ENCODE measurements around the gene NUP210L.

NUP210L gene

GRCh38 chr1:154154534-154155191, at the start of gene NUP210L:
TSS of gene NUP210L (minus strand) at chr1:154155073.
- no peak for DNase-seq (ENCODE audit: low read depth in 2 of 2)

DNA sequence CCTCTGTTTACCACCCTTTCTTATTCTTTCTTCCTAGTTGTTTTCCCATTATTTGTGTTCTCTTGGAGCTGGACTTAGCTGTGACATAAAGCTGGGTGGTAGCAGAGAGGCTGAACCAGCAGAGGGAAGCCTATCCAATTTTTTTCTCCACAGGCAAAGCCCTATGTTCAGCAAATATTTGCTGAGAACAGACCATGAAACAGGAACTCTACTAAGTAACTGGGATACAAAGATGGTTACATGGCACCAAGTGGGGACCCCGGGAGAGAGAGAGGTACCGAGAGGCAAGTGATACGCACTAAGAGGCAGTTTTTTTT, 44.6 kb upstream of the NUP210L start:
- DNase-seq (ENCODE audit: low read depth in 2 of 2): no peak

- peak in 1 of 2 experiments; percentile 32 for DNase-seq (ENCODE audit: low read depth in 2 of 2)
Measured at GRCh38 chr1:154198756-154199562, 44.1 kb upstream of the NUP210L start.

GRCh38 chr1:154193821-154194220, 38.9 kb upstream of the NUP210L start:
- DNase-seq (ENCODE audit: low read depth in 2 of 2): no peak

GRCh38 chr1:154192476-154192875, 37.6 kb upstream of the NUP210L start:
- DNase-seq (ENCODE audit: low read depth in 2 of 2): no peak

- no peak for DNase-seq (ENCODE audit: low read depth in 2 of 2)
Measured at GRCh38 chr1:154191990-154192461, 37.2 kb upstream of the NUP210L start, which contains the start of gene TPM3. TSS of gene TPM3 (minus strand) at chr1:154192100. CDS start at chr1:154192018, 82 bp downstream.

GRCh38 chr1:154190550-154190949, 35.7 kb upstream of the NUP210L start:
- DNase-seq (ENCODE audit: low read depth in 2 of 2): no peak

DNA sequence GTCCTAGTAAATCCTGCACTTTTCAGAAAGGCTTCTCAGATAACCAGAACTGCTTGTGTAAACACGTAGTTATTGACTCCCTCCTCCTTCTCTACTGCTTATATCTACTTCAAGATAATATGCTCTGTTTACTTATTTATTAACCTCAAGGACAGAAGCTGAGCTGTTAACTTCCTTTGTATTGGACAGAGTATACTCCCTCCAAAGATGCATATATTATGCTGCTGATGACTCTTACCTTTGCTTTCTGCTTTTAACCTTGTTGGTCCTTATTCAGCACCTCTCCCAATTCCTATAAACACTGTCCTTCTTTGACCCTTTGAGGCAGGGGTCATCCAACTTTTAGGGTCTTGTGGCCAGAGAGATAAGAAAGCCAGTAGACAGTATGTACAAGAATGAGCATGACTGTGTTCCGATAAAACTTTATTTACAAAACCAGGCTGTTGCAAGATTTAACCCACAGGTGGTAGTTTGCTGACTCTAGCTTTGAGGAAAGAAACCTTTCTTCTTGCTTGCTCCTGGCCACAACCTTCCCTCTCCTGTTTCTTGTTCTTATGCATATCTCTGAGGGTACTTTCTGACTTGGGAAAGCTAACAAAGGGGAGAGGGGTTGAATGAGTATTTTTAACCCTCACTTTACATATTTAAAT, 32.1 kb upstream of the NUP210L start:
- DNase-seq (ENCODE audit: low read depth in 2 of 2): no peak

DNA sequence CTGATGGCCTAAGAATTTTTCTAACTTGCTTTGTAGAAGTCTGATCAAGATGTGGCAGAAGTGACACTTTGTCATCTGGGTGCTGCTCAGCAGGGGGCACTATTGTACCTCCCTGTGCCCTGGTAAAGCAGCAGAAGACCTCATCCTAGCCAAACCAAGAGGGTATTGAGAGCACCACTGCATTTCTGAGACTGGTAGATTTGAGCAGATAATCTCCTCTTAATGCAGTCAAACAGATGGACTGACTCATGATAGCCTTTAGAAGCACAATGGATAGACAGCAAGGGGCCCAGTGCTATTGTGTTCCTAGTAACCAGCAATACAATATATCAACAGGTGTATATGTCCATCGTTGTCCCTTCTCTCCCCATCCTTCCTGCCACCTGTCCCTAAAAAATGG, 31.3 kb upstream of the NUP210L start:
- no peak for DNase-seq (ENCODE audit: low read depth in 2 of 2)

DNA sequence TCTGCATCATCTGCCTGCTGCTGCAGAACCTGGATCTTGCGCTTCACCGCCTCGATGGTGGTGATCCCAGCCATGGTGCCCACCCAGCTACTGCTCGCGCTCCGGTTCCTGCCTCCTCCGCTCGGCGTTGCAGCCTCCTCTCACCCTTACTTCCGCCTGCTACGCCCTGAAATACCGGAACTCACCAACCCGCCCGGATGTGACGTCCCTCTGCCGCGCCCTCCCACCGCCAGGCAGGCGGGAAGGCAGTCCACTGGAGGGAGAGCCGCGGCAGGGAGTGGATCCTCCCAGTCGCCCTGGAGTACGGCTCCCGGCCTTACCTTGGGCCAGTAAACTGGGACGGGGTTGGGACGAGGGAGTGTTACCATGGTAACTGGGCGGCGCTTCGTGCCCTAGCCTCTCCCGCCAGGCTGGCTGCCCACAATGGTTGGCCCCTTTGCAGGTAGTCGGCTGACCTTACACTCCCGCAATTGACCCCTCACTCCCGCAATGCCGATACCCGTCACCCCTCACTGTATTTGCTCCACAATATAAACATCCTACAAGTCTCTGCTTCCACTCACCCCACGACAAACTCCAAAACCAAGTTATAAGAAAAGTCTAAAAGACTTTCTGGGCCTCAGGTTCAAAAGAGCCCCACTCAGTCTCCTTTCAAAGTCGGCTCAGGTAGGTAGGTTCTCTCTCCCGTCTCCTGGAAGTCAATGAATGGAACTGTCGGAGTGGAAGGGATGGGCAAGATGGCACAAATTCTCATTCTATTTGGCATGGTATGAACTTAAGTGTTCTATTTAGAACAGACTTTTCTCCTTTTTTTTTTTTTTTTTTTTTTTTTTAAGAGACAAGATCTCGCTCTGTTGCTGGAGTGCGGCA, 28.4 kb upstream of the NUP210L start:
- peak; percentile 84 to 85 for DNase-seq (ENCODE audit: low read depth in 2 of 2)

DNA sequence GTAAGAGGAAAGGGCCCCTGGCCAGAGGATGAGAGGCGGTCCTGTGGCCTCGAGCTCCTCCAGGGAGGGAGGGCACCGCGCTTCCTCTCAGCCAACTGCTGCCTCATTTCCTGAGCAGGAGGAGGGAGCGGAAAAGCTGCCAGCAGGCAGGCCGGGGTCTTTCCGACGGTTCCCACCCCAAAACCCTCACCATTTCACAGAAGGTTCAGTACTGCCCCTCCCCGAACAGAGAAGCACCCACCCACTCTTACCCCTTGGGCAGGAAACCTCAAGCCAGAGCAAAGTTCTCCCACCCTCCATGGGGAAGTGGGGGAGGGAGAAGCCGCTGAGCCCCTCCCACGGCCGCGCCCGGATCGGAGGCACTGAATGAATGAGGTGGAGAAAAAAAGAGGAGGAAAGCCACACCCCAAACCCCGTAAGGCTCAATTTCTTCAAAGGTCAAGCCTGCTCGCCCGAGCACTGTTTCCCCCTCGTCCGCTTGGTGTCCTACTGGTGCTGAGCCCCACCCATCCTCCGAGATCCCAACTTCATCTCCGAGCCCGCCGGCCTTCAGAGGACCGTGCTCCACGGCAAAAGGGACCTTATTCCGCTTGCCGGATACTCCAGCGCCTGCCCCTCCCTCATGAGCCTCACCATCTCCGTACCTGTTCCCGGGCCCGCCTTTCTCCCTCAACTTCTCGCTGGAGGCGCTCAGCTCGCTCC, 27.6 kb upstream of the NUP210L start:
- DNase-seq (ENCODE audit: low read depth in 2 of 2): peak in 1 of 2 experiments; percentile 28

- no peak for DNase-seq (ENCODE audit: low read depth in 2 of 2)
Measured at GRCh38 chr1:154181944-154182343, 27.1 kb upstream of the NUP210L start.

DNA sequence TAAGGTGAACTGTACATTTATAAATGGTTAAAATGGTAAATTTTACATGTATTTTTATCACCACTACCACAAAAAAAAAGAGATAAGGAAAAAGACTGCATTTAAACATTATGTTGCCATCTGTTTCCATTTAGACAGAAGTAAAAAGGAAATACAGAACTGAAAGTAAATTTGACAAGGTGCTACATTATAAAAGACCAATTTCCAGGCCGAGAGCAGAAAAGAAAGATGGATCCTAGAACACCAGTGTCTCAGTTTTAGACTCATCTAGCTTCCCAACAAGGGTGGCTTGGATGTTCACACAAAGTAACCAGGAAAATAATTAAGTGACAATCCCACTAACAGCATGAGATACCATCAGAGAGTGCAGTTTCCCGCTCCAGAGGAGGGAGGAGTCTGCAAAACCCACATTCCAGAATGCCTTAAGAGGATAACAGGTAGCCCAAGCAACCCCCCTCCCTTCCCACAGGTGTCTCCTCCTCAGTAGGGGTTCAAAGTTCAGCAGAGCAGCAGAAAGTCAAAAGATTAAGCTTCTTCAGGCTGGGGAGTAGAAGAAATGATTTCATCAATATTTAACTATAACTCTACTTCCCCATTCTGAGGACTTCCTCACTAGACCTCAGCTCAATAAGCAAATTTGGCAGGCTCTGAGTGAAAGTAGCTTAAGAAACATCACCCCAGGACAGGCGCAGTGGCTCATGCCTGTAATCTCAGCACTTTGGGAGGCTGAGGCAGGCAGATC, 25.2 kb upstream of the NUP210L start:
- DNase-seq (ENCODE audit: low read depth in 2 of 2): no peak

DNA sequence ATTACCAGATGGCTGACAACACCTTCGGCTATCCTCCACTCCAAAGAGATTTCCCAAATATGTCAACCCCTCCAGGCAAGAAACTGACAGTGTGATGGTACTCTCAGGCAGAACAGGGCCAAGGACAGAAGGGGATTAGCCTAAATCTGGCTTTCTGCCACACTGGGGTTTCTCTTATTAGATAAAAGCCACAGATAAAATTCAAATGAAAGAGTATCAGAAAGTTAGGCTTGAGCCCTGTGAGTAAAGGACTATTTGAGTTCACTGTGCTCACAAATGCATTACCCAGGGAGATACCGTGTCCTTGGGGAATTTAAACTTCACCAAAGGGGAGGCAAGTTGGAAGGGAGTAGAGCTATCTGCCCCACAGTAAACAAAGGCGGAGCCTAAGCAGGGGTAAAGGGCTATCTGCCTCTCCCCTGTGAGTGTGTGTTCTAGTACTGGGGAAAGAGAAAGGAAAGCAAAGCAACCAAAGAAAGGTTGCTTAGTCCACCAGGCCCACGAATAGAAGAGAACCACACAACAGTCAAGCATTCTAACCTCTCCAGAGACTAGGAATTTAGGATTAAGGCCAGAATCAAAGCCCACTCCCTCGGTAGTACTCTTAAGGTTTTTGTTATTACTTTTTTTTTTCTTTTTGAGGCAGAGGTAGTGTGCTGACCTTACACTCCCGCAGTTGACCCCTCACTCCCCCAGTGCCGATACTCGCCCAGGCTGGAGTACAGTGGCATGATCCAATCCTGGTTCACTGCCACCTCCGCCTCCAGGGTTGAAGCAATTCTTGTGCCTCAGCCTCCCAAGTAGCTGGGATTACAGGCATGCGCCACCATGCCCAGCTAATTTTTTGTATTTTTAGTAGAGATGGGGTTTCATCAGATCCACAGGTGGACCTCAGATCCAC, 24.3 kb upstream of the NUP210L start:
- DNase-seq (ENCODE audit: low read depth in 2 of 2): no peak

DNA sequence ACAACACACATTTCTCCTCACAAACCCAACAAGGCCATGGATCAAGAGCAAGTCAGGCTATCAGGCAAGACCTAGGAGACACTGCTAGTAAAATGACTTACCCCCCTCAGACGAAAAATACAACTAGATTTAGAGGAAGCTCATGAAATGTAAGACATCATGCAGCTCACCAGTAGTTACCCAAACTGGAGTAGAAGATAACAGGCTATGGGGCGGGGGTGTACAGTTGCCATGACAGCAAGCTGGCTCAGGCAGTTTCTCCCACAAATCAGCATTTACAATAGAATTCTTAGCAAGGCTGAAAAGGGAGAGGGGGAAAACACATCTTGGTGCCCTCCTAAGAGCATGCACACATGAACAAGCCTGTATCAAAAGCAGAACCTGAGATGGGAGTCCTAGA, 23.1 kb upstream of the NUP210L start:
- DNase-seq (ENCODE audit: low read depth in 2 of 2): no peak

DNA sequence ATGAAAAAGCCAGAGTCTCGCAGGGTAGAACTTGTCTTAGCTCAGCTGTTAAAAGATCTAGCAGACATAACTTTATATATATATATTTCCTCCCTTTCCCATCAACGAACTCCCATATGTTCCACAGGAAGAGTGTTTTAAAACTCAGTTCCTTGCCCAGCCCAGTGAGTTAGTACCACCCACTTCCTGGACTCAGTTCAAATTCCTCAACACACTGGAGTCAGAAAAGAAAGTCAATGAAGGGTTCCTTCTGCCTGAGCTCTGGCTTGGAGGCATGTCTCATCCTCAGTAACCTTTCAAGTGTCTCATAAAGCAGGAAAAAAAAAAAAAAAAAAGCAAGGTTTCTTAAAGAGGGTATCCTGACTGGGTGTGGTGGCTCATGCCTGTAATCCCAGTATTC, 21.5 kb upstream of the NUP210L start:
- peak in 1 of 2 experiments; percentile 44 for DNase-seq (ENCODE audit: low read depth in 2 of 2)

DNA sequence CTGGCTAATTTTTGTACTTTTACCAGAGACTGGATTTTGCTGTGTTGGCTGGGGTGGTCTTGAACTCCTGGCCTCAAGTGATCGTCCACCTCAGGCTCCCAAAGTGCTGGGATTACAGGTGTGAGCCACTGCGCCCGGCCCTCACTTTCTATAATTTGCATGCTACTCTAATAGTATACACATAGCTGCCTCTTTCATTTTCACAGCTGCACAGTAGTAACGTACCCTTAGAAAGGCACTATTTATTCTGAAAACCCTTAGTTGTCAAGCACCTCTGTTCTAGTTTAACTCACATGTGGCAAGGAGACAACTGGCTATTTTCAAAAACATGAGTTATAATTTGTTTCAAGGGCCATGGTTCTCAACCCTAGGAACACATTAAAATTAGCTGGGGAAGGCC, 19.8 kb upstream of the NUP210L start:
- DNase-seq (ENCODE audit: low read depth in 2 of 2): no peak

GRCh38 chr1:154171880-154172279, 17.0 kb upstream of the NUP210L start:
- DNase-seq (ENCODE audit: low read depth in 2 of 2): no peak

DNA sequence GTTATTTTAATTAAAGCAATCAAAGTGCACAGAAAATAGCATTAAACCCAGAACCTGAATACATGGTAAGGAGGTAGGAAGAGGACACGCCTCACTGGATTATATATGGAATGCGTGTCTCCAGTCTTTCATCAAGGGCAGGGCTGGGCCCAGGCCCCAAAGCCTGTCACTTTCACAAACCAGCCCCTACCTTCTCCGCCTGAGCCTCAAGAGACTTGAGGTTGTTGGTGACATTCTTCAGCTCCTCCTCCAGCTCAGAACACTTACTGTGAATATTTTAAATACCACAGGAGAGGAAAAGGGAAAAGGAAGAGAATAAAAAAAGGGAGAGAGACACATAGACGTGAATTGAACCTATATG, 16.3 kb upstream of the NUP210L start:
- no peak for DNase-seq (ENCODE audit: low read depth in 2 of 2)
